HG03565 (cell line): ENCODE data around the gene CCDC188.

Source experiments
- ATAC-seq: cut with Tn5 transposase; IDR thresholded peaks from one replicate; pipeline ENCODE4 v1.9.1; 2021; ENCODE audit warnings: mild to moderate bottlenecking, moderate library complexity; ENCODE audit not compliant: unreplicated experiment

The CCDC188 gene

DNA sequence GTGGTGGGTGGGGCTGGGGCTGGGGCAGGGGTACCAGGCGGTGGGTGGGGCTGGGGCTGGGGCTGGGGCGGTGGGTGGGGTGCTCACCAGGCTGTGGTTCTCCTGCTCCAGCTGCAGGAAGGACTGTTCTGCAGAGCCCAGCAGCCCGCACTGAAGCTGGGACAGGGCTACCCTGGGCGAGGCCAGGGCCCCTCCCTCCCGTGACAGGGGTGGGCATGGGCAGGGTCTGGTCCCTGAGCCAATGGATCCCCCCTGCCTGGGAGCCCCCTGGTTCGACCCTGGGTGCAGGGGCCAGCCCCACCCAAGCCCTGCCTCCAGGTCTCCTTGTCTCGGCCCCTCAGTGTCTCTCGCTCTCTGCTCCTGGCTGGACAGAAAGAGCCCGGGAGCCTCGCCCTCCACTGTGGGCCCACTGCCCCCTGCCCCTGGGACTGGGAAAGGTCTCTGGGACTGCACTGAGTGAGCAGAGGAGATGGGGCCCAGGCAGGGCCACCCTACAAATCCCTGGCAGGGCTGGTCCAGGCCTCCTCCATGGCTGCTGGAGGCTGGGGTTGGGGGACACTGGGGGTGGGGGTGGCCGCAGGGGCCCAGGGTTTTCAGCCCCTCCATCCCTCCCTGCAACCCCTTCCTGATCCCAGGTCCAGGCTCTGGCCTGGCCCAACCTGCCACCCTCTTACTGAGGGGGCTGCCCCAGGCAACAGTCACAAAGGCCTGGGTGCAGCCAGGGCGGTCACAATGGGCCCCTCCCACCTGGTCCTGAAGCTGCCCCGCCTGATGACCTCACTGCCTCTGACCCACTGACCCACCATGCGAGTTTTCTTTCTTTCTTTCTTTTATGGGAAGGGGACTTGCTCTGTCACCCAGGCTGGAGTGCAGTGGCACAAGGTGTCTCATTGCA lies at the start of gene CCDC188:
Gene CCDC188 (minus strand): TSS at position 675 of the 895 bp plus-strand sequence. CDS start 69 bp downstream, at position 606.
- ATAC-seq, result no peak

- ATAC-seq, result no peak
These were observed 49.1 kb upstream of the CCDC188 start for GRCh38 chr22:20199906-20200305.

GRCh38 chr22:20199413-20199842 lies 48.6 kb upstream of the CCDC188 start:
- no peak for ATAC-seq

DNA sequence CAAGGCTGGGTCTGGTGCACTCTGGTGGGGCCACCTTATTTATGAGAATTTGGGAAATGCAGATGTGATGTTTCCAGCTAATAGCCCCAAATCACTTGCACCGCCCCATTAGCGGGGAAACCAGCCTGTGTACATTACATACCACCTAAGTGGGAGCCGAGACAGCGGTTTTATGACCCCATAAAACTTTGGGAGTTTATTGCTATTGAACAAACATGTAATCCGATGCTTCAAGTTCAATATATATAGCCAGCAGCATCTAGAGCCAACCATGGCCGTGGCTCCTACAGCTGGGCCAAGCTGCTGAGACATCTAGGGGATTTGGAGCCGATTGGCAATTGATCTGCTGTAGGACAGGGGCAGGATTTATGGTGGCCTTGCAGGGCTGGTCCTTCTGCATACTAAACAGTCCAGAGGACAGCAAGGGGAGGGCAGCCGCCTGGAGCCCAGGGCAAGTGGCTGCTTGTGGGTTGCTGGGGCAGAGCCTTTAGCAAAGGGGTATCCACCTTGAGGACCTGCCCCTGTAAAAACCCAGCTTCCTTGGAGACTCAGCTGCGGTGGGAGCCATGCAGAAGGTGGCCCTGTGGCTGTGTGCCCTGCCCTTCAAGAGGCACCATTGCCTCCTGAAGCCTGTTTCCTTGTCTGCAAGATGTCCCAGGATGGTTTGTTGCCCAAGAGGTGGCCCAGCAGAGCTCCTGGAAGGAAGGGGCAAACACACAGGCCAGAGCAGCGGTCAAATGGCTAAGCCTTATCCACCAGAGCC lies 47.9 kb upstream of the CCDC188 start:
- ATAC-seq, result no peak

DNA sequence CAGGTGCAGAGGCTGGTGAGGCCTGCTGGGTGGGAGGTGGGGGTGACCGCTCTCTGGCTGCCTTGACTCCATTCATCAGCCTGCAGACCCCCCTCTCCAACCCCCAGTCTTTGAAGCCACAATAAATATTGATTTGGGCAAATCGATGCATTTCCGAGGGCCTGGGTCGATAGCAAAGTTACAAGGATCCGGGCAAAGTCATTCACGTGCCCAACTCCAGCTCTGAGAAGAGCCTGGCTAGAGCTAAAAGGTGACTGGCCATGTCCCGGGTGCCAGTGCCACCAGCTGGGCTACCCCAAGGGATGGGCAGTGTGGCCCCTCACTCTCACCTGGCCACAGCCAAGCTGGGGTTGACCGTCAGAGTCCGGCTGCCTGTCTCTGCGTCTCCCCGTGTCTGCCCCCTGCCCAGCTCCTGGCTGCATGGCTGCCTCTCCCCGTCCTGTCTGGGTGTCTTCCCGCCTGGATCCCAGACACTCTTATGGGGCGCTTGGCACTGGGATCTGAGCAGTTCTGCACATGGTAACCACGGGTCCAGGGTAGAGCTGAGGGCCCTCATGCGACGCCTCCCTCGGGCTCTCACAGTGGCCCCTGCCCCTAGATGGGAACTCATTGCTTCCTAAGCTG lies 46.7 kb upstream of the CCDC188 start:
- ATAC-seq, result no peak

DNA sequence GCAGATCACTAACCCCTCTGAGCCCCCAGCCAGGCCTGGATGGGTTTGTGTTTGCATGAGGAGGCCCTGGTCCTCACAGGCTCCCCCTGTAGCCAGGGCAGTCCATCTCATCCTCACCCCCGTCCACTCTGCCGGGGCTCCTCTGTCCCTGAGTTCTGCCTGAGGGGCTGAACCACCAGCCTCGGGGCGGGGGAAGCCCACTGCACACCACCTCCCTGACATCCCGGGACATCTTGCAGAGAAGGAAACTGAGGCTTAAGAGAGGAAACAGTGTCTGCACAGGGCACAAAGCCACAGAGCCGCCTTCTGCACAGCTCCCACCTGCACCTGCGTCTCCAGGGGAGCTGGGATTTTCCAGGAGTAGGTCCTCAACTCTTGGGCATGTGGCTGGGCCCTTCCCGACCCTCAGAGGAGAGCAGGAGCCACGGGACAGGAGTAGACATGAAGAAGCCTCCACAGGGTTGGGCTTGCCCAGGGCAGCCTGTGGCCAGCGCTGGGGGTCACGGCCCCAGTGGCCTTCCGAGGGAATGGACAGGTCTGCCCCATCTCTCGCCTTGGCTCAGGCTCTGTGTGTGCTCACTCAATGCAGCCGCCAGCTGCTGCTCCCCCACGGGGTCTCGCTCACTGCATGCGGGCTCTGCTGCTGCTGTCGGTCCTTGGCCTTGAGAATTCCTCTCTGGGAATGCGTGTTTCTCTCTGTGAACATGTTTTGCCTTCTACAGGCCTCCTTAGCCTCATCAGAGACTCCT lies 45.4 kb upstream of the CCDC188 start:
- ATAC-seq, result no peak

GRCh38 chr22:20194681-20195593 lies 44.1 kb upstream of the CCDC188 start:
- ATAC-seq, result no peak

DNA sequence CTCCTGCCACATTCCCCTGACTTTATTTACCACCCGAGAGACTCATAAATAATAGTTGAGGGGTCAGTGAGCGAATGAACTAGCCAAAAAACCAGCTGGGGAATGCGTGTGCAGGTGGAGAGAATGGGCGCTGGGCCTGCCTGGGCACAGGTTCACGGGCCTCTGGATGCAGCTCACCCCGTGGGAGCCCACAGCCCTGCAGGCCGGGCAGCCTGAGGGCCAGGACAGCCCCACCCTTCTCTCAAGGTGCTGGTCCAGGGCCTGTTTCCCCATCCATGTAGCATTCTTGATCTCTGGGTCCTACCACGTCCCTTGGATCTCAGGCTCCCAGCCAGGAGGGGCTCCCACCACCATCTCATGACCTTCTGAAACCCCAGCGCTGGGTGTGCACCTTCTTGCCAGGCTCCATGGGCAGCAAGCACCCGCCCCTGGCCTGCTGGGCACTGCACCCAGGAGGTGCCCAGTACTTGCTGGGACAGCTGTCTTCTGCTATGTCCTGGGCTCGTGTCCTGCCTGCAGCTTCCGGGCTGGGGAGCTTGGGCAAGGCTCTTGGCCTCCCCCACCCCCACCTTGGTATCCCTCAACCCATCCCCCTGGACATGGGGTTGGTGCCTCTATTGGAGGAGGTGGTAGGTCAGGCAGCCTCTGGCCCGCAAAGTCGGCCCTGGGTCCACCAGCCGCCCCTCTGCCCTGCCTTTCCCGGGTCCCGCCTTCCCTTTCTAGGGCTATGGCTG lies 43.1 kb upstream of the CCDC188 start:
- ATAC-seq, result no peak

GRCh38 chr22:20192972-20193760 lies 42.3 kb upstream of the CCDC188 start:
- no peak for ATAC-seq

- no peak for ATAC-seq
These were observed 41.6 kb upstream of the CCDC188 start for GRCh38 chr22:20192293-20192971.

- ATAC-seq, result no peak
These were observed 40.9 kb upstream of the CCDC188 start for GRCh38 chr22:20191803-20192202.

DNA sequence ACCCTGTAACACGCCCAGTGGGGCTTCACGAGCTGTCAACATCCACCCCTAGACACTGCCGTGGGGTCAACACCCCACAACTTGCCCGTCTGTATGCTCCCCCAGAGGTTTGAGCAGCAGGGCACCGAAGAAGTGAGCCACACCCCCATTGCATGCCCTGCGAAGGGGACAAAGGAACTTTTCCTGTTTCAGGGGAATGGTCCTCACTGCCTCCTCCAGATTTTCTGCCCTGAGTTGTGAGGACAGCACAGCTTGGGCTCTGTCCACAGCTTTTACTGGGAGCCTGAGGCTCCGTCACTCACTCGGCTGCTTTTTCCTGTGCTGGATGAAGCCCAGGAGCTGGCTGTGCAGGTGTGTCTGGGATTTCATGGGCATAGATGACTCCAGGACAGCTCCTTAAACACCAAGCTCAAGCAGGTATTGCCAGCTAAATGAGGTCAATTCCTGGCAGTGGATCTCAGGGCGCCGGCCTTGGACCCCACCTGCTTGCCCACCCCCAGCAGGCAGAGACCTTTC lies 40.2 kb upstream of the CCDC188 start:
- no peak for ATAC-seq

- ATAC-seq, result no peak
These were observed 37.7 kb upstream of the CCDC188 start for GRCh38 chr22:20188567-20188877.

DNA sequence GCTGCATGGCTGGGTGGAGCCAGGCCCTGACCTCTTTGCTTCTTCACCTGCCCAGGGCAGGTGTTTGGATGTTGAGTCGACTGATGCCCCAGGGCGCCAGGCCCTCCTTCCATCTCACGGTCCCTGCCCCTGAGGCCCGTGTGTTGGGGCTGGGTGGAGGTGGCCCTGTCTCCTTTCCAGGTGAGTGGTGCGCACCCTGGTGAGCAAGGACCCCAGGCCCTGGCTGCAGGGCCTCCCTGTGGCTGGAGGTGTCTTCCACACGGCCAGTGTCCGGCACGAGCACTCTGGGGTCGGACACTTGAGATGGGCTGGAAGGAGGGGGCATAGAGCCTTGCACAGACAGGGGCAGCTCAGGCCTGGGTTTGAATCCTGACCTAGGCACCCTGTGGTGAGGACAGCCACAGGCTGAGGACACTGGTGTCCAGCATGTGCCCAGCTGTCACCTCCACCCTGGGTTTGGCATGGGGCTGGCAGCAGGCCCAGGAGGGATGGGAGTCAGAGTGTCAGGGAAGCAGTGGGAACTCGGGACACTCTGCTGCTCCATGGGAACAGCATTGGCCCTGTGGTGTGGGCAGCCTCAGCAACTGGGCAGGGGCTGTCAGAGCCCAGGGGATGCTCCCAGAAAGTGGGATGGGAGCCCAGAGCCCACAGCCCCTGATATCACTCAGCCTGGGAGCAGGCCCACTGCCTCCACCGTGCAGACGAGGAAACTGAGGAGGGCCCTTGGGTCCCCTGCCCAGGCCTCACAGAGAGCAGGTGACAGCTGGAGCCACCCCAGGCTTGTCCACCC lies 37.1 kb upstream of the CCDC188 start:
- no peak for ATAC-seq

DNA sequence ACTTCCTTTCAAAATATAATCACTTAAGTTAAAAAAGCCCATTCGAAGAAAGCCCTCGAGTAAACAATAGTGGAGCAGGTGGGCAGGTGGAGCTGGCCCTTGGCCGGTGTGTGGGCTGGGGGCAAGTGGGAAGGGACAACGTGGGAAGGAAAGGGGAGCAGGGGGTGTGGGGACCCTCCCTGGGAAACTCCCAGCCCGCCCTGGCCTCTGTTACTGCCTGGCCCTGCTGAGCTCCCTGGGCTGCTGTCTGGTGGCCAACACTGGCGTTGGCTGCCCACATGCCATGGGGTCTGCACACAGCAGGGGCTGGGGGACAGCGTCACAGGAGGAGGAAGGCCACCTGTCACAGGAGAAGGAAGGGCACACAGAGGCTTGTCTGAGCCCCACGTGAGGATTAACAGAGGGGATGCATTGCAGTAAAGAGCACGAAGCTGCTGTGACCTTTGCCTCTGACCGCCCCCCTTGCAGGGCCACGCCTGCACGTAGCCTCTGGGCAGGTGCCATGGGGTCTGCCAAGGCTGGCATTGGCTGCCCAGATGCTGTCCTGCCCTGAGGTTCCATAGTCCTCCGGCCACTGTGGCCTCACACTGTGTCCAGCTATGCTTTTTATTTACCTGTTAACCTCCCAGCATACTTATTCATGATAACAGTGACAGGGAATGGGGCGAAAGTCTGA lies 36.2 kb upstream of the CCDC188 start:
- no peak for ATAC-seq

DNA sequence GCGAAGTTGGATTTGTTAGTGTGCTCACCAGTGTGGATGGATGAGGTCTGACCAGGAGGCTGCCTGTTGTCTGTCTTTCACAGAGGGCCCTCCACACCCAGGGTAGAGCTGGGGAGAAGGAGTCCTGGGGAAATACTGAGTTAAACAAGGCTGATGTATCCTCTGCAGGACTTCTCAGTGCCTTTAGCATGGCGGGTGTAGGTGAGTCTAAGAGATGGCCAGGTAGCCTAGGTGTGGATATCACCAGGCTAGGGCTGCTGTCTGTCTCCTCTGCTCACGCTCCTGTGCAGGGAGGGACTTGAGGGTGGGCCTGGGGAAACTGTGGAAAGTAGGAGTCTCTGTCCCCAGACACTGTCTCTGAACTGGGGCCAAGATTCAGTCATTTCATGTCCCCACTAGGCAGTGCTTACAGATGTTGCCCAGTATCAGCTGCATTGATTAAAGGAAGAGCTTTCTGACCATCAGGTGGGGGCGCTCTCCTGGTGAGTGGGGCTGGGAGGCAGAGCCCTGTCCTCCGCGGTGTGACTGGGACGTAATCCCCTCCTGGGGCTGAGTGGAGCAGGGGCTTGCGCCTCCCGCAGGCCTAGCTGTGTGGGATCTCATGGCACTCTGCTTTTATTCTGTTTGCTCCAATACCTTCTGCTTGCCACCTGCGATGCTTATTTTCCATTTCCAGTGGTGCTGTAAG lies 35.5 kb upstream of the CCDC188 start:
- no peak for ATAC-seq
